ENCODE data around the gene CENATAC.
"Not testable (repeated sequence)": the region's sequence is repeated elsewhere in the genome, so short reads cannot be mapped to it uniquely, and the experiment has no call there.

Gene CENATAC

DNA sequence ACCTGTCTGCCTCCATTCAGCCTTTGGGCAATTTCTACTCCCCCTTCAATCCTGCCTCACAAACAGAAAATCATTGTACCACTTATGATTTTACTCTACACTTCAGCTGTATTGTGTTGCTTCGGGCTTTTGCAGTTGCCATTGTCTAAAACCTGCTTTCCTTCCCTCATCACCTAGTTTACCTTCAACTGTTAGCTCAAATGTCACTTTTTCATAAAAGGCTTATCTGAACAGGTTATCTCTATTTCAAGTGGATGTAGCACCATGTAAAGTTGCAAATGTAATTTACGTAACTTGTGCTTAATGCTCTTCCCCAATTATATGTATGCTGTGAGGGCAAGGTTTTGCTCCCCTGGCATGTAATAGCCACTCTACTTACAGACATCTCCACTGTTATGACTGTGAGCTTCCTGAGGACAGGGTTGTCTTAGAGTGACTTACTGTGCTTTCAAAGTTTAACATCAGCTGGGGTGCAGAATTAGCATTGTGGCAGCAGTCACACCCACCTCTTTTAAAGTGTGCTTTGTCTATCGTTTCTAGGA lies 14.8 kb downstream of the CENATAC start (continued):
- TF ChIP-seq, protein P1, sequence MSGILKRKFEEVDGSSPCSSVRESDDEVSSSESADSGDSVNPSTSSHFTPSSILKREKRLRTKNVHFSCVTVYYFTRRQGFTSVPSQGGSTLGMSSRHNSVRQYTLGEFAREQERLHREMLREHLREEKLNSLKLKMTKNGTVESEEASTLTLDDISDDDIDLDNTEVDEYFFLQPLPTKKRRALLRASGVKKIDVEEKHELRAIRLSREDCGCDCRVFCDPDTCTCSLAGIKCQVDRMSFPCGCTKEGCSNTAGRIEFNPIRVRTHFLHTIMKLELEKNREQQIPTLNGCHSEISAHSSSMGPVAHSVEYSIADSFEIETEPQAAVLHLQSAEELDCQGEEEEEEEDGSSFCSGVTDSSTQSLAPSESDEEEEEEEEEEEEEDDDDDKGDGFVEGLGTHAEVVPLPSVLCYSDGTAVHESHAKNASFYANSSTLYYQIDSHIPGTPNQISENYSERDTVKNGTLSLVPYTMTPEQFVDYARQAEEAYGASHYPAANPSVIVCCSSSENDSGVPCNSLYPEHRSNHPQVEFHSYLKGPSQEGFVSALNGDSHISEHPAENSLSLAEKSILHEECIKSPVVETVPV (CRISPR knock-in tag; IDR thresholded peaks at IDR 0.05), result no peak
- TF ChIP-seq ZFP30 (CRISPR knock-in tag; IDR thresholded peaks at IDR 0.05), result no peak

DNA sequence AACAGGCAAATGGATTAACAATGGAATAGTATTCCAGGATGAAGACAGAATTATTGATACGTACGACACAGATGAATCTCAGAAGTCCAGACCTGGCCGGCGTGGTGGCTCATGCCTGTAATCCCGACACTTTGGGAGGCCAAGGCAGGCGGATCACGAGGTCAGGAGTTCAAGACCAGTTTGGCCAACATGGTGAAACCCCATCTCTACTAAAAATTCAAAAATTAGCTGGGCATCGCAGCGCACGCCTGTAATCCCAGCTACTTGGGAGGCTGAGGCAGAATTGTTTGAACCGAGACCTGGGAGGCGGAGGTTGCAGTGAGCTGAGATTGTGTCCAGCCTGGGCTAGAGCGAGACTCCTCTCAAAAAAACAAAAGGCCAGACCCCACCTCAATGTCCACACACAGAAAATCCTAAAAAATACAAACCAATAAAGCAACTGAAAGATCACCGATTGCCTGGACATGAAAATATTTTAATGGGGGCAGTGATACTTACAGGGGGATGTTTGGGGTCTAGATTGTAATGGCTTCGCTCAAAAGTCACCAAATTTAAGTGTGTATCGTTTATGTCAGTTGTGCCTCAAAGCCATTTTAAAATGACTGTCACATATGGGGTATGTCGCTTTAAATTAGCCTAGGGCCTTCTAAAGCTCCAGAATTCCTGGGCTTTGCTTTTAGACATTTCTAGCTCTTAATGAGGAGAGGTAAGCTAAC lies 16.4 kb downstream of the CENATAC start:
- TF ChIP-seq ZNF8 (CRISPR knock-in tag; IDR thresholded peaks at IDR 0.05) (no peak), TOX (CRISPR knock-in tag; IDR thresholded peaks at IDR 0.05; ENCODE audit: borderline replicate concordance) (no peak), ISL1 (CRISPR knock-in tag; IDR thresholded peaks at IDR 0.05) (no peak), ARNTL (CRISPR knock-in tag; IDR thresholded peaks at IDR 0.05; ENCODE audit: borderline replicate concordance, low read depth) (no peak), ZC3H10 (CRISPR knock-in tag; IDR thresholded peaks at IDR 0.05) (no peak)
- ATAC-seq, result no peak

DNA sequence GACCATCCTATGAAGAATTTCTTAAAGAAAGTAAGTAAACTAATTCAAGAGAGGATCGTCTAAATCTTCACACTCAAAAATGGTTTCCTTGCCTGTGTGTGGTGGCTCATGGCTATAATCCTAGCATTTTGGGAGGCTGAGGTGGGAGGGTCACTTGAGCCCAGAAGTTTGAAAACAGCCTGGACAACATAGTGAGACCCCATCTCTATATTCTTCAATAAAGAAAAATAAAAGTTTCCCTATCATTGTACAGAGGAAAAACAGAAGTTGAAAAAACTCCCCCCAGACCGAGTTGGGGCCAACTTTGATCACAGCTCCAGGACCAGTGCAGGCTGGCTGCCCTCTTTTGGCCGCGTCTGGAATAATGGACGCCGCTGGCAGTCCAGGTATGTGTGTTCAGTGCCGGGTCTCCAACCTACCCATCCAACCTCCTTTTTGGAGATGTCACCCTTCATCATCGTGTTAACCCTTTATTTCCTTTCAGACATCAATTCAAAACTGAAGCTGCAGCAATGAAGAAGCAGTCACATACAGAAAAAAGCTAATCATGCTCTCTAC lies 17.2 kb downstream of the CENATAC start:
- TF ChIP-seq, protein P2, sequence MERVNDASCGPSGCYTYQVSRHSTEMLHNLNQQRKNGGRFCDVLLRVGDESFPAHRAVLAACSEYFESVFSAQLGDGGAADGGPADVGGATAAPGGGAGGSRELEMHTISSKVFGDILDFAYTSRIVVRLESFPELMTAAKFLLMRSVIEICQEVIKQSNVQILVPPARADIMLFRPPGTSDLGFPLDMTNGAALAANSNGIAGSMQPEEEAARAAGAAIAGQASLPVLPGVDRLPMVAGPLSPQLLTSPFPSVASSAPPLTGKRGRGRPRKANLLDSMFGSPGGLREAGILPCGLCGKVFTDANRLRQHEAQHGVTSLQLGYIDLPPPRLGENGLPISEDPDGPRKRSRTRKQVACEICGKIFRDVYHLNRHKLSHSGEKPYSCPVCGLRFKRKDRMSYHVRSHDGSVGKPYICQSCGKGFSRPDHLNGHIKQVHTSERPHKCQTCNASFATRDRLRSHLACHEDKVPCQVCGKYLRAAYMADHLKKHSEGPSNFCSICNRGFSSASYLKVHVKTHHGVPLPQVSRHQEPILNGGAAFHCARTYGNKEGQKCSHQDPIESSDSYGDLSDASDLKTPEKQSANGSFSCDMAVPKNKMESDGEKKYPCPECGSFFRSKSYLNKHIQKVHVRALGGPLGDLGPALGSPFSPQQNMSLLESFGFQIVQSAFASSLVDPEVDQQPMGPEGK (CRISPR knock-in tag; IDR thresholded peaks at IDR 0.05; ENCODE audit: borderline replicate concordance), result 0 out of 2 replicates have a peak, but pooled peaks have one; percentile 10
- TF ChIP-seq PPARA (CRISPR knock-in tag; IDR thresholded peaks at IDR 0.05; ENCODE audit: borderline replicate concordance), result no peak
- ATAC-seq, result no peak

DNA sequence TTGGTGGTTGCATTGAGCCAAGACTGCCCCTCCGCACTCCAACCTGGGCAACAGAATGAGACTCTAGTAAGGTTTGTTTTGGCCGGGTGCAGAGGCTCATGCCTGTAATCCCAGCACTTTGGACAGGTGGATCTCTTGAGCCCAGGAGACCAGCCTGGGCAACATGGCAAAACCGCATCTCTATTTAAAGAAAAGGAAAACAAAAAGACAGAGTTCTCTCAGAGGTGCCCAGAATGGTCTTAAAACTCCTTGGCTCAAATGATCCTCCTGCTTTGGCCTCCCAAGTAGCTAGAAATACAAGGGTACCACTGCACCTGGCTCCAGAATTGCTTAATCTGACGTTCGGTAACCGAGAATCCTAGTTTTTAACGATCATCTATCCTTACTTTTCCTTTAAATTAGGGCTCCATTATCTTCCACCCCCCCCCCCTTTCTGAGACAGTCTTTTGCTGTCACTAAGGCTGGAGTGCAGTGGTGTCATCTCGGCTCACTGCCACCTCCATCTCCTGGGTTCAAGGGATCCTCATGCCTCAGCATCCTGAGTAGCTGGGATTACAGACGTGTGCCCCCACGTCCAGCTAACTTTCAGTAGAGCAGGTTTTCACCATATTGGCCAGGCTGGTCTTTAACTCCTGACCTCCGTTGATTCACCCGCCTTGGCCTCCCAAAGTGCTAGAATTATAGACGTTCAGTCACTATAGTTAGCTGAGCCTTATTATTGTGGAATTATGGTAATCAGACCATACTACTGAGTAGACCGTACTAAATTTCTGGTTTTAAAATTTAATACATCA lies 18.5 kb downstream of the CENATAC start:
- TF ChIP-seq CSDC2 (CRISPR knock-in tag; IDR thresholded peaks at IDR 0.05), result no peak
- no peak for TF ChIP-seq TCF4 (CRISPR knock-in tag; IDR thresholded peaks at IDR 0.05; ENCODE audit: borderline replicate concordance)
- no peak for TF ChIP-seq BACH2 (CRISPR knock-in tag; IDR thresholded peaks at IDR 0.05; ENCODE audit: borderline replicate concordance)
- ATAC-seq, result no peak

DNA sequence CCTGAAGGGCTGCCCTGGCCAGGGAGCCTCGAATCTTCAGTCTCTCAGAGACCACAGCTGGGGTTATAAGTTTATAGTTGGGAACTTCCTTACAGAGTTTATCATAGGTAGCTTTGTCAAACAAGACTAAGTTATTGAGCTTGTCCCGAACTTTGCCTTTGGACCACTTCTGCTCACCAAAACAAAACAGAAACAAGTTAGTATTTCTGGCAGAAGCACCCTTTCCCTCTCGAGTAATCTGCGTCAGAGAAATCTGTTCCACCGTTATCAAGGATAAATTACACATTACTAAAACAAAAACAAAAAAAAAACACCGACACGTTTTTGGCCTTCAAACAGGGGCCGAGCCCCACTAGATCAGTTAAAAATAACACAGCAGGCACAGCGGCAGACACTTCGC lies 19.4 kb downstream of the CENATAC start:
- ATAC-seq, result not testable (repeated sequence)

DNA sequence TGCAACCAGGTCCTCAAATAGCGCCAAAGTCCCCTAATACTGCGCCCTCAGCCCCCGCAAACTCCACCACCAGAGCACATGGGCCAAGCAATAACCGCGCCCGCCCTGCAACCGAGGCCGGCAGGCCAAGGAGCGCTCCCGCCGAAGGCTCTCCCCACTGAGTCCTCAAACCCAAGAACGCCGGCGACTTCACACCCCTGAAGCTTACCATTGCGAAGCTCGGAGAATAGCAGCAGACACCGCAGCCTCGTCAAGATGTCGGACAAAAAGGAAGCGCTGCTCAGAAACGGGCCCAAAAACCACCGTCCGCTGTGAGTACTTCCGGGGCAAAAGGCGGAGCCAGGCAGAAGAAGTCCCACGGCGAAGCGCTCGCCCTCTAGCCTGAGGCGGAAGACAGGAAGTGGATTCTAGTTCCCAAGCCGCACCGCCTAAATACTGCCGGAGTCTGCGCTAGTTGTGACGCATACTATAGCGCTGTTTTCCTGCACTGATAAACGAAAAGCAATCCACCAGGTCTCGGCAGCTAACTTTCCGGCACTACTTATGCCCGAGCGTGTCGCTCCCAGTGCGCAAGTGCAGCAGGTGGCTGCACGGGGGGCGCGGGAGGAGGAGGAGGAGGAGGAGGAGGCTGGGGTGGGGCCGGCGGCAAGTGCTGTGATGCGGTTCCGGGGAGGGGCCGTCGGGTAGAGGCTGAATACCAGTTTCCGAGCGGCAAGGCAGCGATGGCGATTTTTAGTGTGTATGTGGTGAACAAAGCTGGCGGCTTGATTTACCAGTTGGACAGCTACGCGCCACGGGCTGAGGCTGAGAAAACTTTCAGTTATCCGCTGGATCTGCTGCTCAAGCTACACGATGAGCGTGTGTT lies 20.4 kb downstream of the CENATAC start, which contains the start of the genes RPS25 and TRAPPC4:
TSS of gene RPS25 (minus strand) at position 270 of the 865 bp plus-strand sequence. CDS start at position 211, 59 bp downstream.
TSS of gene TRAPPC4 (plus strand) at position 693 of the 865 bp plus-strand sequence. CDS start at position 723, 30 bp downstream.
- TF ChIP-seq GLIS3 (CRISPR knock-in tag; IDR thresholded peaks at IDR 0.05), result no peak

DNA sequence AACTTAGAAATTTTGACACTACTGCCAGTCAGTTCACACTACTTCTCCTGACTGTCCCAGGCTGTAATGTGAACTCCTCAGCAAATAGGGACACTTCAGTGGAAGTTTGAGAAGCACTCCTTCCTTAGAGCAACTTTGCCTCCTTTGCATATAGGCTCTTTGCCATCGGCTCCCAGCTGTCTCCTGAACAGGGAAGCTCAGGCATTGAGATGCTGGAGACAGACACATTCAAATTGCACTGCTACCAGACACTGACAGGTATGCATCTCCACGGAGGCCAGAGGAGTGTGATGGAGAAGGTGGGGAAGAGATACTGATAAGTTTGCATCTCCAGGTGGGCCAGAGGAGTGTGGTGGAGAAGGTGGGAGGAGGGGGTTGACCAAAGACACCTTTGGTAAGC lies 22.1 kb downstream of the CENATAC start:
- no peak for ATAC-seq
- TF ChIP-seq TCF4 (CRISPR knock-in tag; IDR thresholded peaks at IDR 0.05; ENCODE audit: borderline replicate concordance), result no peak
- TF ChIP-seq ISL1 (CRISPR knock-in tag; IDR thresholded peaks at IDR 0.05), result no peak
- no peak for TF ChIP-seq PPARA (CRISPR knock-in tag; IDR thresholded peaks at IDR 0.05; ENCODE audit: borderline replicate concordance)
- no peak for TF ChIP-seq CSDC2 (CRISPR knock-in tag; IDR thresholded peaks at IDR 0.05)
- TF ChIP-seq SNAI2 (CRISPR knock-in tag; IDR thresholded peaks at IDR 0.05), result no peak
- no peak for TF ChIP-seq ARNTL (CRISPR knock-in tag; IDR thresholded peaks at IDR 0.05; ENCODE audit: borderline replicate concordance, low read depth)
- no peak for TF ChIP-seq ZFP3 (CRISPR knock-in tag; IDR thresholded peaks at IDR 0.05)
- no peak for TF ChIP-seq ZNF565 (CRISPR knock-in tag; conservative IDR thresholded peaks at IDR 0.05; ENCODE audit: low read depth)
- TF ChIP-seq, protein P2 (CRISPR knock-in tag; IDR thresholded peaks at IDR 0.05; ENCODE audit: borderline replicate concordance), result no peak
- TF ChIP-seq TOX (CRISPR knock-in tag; IDR thresholded peaks at IDR 0.05; ENCODE audit: borderline replicate concordance), result no peak
- TF ChIP-seq ESRRG (CRISPR knock-in tag; IDR thresholded peaks at IDR 0.05), result no peak
- no peak for TF ChIP-seq OSR1 (CRISPR knock-in tag; IDR thresholded peaks at IDR 0.05)
- no peak for TF ChIP-seq ZFP30 (CRISPR knock-in tag; IDR thresholded peaks at IDR 0.05)
- TF ChIP-seq ZNF70 (CRISPR knock-in tag; IDR thresholded peaks at IDR 0.05), result no peak
- no peak for TF ChIP-seq RARB (CRISPR knock-in tag; IDR thresholded peaks at IDR 0.05)

More for the DNA sequence above, 20.4 kb downstream of the CENATAC start, which contains the start of the genes RPS25 and TRAPPC4:
- peak; percentile 93 for ATAC-seq

Measured in SK-N-SH treated with all-trans-retinoic acid at 6 μM for 48 hours (cell line).